Measurements from ENCODE around the gene SAMD4A. TPM values are rescaled to one million over a fixed set of nuclear protein-coding genes. Genes with fewer than 3 reads are reported as not detected.

The SAMD4A gene
- total RNA-seq, 1 experiment from 2014 or later, result 9.6 TPM

- H2BK5ac ChIP-seq (ENCODE audit: insufficient read length, low read length), result no peak overlapping the region
- Mint-ChIP-seq H3K27me3 (ENCODE audit: low read depth) (no peaks in the 10 kb centered on the region), H3K4me3 (no peak overlapping the region), H3K36me3 (ENCODE audit: insufficient read depth in 1 of 3, low read depth in 3 of 3) (peaks cover 0 to 10% (median 0%) of the 10 kb centered on the region in 3 experiments; a peak in 2 of 7 replicates), H3K4me1 (no peaks in the 10 kb centered on the region; a peak in 1 of 4 replicates), H3K27ac (0 out of 7 replicates have a peak overlapping the region, but pooled peaks of 1 of the 3 experiments have one; percentile 66), H3K9me3 (no peaks in the 10 kb centered on the region)
- no peak overlapping the region for H3K18ac ChIP-seq (ENCODE audit: insufficient read length, low read depth, low read length)
- no peaks in the 10 kb centered on the region for H3K4me1 ChIP-seq (ENCODE audit: insufficient read depth, low read length)
- H3K4ac ChIP-seq (ENCODE audit: low read depth, low read length), result no peak overlapping the region
- H3K9me3 ChIP-seq (ENCODE audit: control insufficient read depth, low read depth, low read length), result no peaks in the 10 kb centered on the region
- no peak overlapping the region for H2BK20ac ChIP-seq (ENCODE audit: low read depth, low read length, poor library complexity, severe bottlenecking)
- WGBS (ENCODE audit: extremely low coverage, insufficient read length, low lambda C conversion rate), result no CpG with 5 or more reads among the region's 11 CpGs
- no peak overlapping the region for H2AFZ ChIP-seq (ENCODE audit: low read length)
- no peaks in the 10 kb centered on the region for H3K79me1 ChIP-seq (ENCODE audit: insufficient read depth, low read depth, low read length, poor library complexity, severe bottlenecking)
- H3K14ac ChIP-seq (ENCODE audit: insufficient read depth, low read length), result no peak overlapping the region
- no peak overlapping the region for H3T11ph ChIP-seq (ENCODE audit: low read length)
- H4K5ac ChIP-seq (ENCODE audit: insufficient read length, low read depth, low read length), result no peak overlapping the region
- no peak overlapping the region for H3K56ac ChIP-seq (ENCODE audit: insufficient read length, low read depth, low read length)
- no peaks in the 10 kb centered on the region for H4K20me1 ChIP-seq (ENCODE audit: control insufficient read depth, insufficient read depth, insufficient read length)
- H3K23ac ChIP-seq (ENCODE audit: insufficient read length, low read depth, low read length), result no peak overlapping the region
- no peak overlapping the region for H3K9ac ChIP-seq (ENCODE audit: extremely low read depth, insufficient read length, low read length)
- no peaks in the 10 kb centered on the region for H3K79me2 ChIP-seq (ENCODE audit: insufficient read depth, low read length)
- no peak overlapping the region for H2BK12ac ChIP-seq (ENCODE audit: insufficient read length, low read depth, low read length)
- no peak overlapping the region for H2BK120ac ChIP-seq (ENCODE audit: low read depth, low read length, poor library complexity, severe bottlenecking)
- no peak overlapping the region for H3K4me2 ChIP-seq (ENCODE audit: insufficient read depth, insufficient read length, low read length)
- H4K91ac ChIP-seq (ENCODE audit: insufficient read length, low read depth, low read length), result no peak overlapping the region
- H4K8ac ChIP-seq (replicated peaks; ENCODE audit: insufficient read length, low read depth, low read length), result no peak overlapping the region
- TF ChIP-seq CTCF (conservative IDR thresholded peaks at IDR 0.05), result no peak
- no peak overlapping the region for H3K27ac ChIP-seq (ENCODE audit: insufficient read length, low read depth, low read length)
- no peaks in the 10 kb centered on the region for H3K27me3 ChIP-seq (ENCODE audit: insufficient read depth, low read length)
- DNase-seq, result no peak
- H3K23me2 ChIP-seq (ENCODE audit: insufficient read length, low read depth, low read length, poor library complexity, severe bottlenecking), result no peaks in the 10 kb centered on the region
- H2BK15ac ChIP-seq (ENCODE audit: low read depth, low read length), result no peak overlapping the region
- H2AK5ac ChIP-seq (ENCODE audit: insufficient read length, low read length), result no peak overlapping the region
Measured at GRCh38 chr14:54760866-54761575, 194.1 kb downstream of the SAMD4A start.
